K562 (cell line): ENCODE measurements around the gene DTNA. TPM values are rescaled to one million over a fixed set of nuclear protein-coding genes. Genes with fewer than 3 reads are reported as not detected.

ENCODE experiments used
- ATAC-seq: fragments of 200-7000 bp; cut with Tn5 transposase; 3 replicates; pipeline ENCODE4 v1.9.1; 2020; ENCODE audit warnings: moderate library complexity
- BruUV-seq: library from RNA; stranded (reverse); fragments of 400-500 nt; replicated peaks from 2 replicates; lab custom pipeline; 2021; lab: Mats Ljungman, UMichigan
- CTCF ChIA-PET: fragments of 300-600 bp; formaldehyde crosslinking; extraction: SDS; loops from one replicate; lab custom pipeline; 2021; ENCODE audit warnings: low intra/inter-chr PET ratio; lab: Yijun Ruan, JAX
- POLR2A ChIA-PET: fragments of 300-600, 350-650 bp; sonication (Branson Sonifier 250); formaldehyde crosslinking; extraction: SDS; loops from one replicate; lab custom pipeline; 2021; ENCODE audit warnings: antibody characterized with exemption, inconsistent platforms; lab: Yijun Ruan, JAX
- DNase-seq, 4 experiments: peaks; one replicate each; pipeline versions ENCODE4 v3.0.0 to v3.0.0-alpha.2; 2011 to 2018; ENCODE audit warnings: low spot score in 3 of 4, mixed read lengths in 3 of 4; ENCODE audit errors: extremely low read depth in 1 of 4
- FAIRE-seq: peaks from 2 replicates; lab custom pipeline; 2011; peaks lifted over from hg19 to GRCh38; lab: Jason Lieb, UNC
- H2AFZ ChIP-seq: 2 replicates; pipeline ENCODE4 v1.6.0; 2011; ENCODE audit warnings: low read depth, low read length, control low read depth, inconsistent platforms
- H3K27ac ChIP-seq: fragments of 200-600 bp; 3 replicates; pipeline ENCODE4 v1.8.0; 2011; ENCODE audit warnings: low read depth, mild to moderate bottlenecking, control low read depth, inconsistent platforms, low read length, moderate library complexity, mixed read lengths; ENCODE audit errors: extremely low read depth
- H3K27me3 ChIP-seq, 2 experiments: fragments of 300-600 bp in 1 of 2; 2 replicates in 1 of 2; 3 replicates in 1 of 2; pipeline versions ENCODE4 v1.6.0 to v1.8.0; 2011; ENCODE audit warnings: inconsistent platforms in 2 of 2, low read length in 2 of 2, mild to moderate bottlenecking in 1 of 2, mixed read lengths in 1 of 2, moderate library complexity in 1 of 2; ENCODE audit not compliant: control insufficient read depth in 2 of 2, insufficient read depth in 2 of 2
- H3K36me3 ChIP-seq: fragments of 300-600 bp; 3 replicates; pipeline ENCODE4 v1.8.0; 2011; ENCODE audit warnings: mild to moderate bottlenecking, low read length, inconsistent platforms; ENCODE audit not compliant: control insufficient read depth, insufficient read depth
- H3K4me1 ChIP-seq, 2 experiments: fragments of 200-600 bp in 1 of 2; replicated peaks in 1 of 2; 2 replicates in 1 of 2; 3 replicates in 1 of 2; pipeline versions ENCODE4 v1.5.1 to v1.8.0; 2011; ENCODE audit warnings: inconsistent platforms in 2 of 2, low read length in 2 of 2, mild to moderate bottlenecking in 1 of 2, mixed read lengths in 1 of 2, moderate library complexity in 1 of 2; ENCODE audit not compliant: control insufficient read depth in 2 of 2, insufficient read depth in 2 of 2
- H3K4me2 ChIP-seq: 2 replicates; pipeline ENCODE4 v1.6.1; 2011; ENCODE audit warnings: low read length, control low read depth, inconsistent platforms, mixed read lengths; ENCODE audit not compliant: insufficient read depth
- H3K4me3 ChIP-seq: fragments of 200-600 bp; sonication (generic), shearing (Covaris generic); 2 replicates; pipeline ENCODE4 v1.5.1; 2016; ENCODE audit warnings: control low read depth, inconsistent platforms
- H3K79me2 ChIP-seq: fragments of 200-600 bp; 3 replicates; pipeline ENCODE4 v1.8.0; 2011; ENCODE audit warnings: low read length, inconsistent platforms; ENCODE audit not compliant: control insufficient read depth, insufficient read depth
- H3K9ac ChIP-seq, 2 experiments: 2 replicates each; pipeline versions ENCODE4 v1.6.0 to v1.6.1; 2011; ENCODE audit warnings: low read depth in 2 of 2, low read length in 2 of 2, control low read depth in 1 of 2, inconsistent platforms in 1 of 2, mild to moderate bottlenecking in 1 of 2, mixed read lengths in 1 of 2; ENCODE audit not compliant: insufficient read depth in 1 of 2
- H3K9me1 ChIP-seq: one replicate; pipeline ENCODE4 v1.6.0; 2011; ENCODE audit warnings: inconsistent platforms, mild to moderate bottlenecking, low read length, moderate library complexity; ENCODE audit not compliant: control insufficient read depth, insufficient read depth
- H3K9me3 ChIP-seq: replicated peaks from 2 replicates; pipeline ENCODE4 v1.5.1; 2011; ENCODE audit warnings: low read depth, low read length, inconsistent platforms; ENCODE audit not compliant: control insufficient read depth, insufficient read depth
- H4K20me1 ChIP-seq: replicated peaks from 2 replicates; pipeline ENCODE4 v1.6.1; 2011; ENCODE audit warnings: low read length, inconsistent platforms, mixed read lengths; ENCODE audit not compliant: control insufficient read depth, insufficient read depth
- BRD9 ChIP-seq: fragments of 450-650 bp; IDR thresholded peaks from 2 replicates; pipeline ENCODE4 v1.6.1; 2018; ENCODE audit warnings: low read depth; ENCODE audit not compliant: partially characterized antibody
- COPS2 ChIP-seq: fragments of 450-650 bp; conservative IDR thresholded peaks from 2 replicates; pipeline ENCODE4 v1.6.1; 2016; ENCODE audit warnings: mild to moderate bottlenecking, moderate library complexity
- CXXC5 ChIP-seq: fragments of 250-450 bp; sonication (Bioruptor Pico); IDR thresholded peaks from 2 replicates; pipeline ENCODE4 v1.8.0; 2022; ENCODE audit warnings: inconsistent platforms, mild to moderate bottlenecking, moderate library complexity
- FOXA3 ChIP-seq, 2 experiments: fragments of 450-650 bp in 1 of 2; sonication (generic) in 1 of 2; formaldehyde crosslinking; IDR thresholded peaks in 1 of 2; conservative IDR thresholded peaks in 1 of 2; 2 replicates each; pipeline versions ENCODE4 v1.4.0 to v1.8.0; 2020 to 2022; ENCODE audit warnings: mild to moderate bottlenecking in 2 of 2, missing genetic modification reagents in 1 of 2
- MAFF ChIP-seq: IDR thresholded peaks from 2 replicates; pipeline ENCODE4 v1.6.1; 2012; ENCODE audit warnings: low read length, improper control_type of control experiment
- POLR2B ChIP-seq: fragments of 450-650 bp; IDR thresholded peaks from 2 replicates; pipeline ENCODE4 v1.6.1; 2018; ENCODE audit warnings: low read depth; ENCODE audit not compliant: partially characterized antibody
- RBBP5 ChIP-seq: fragments of 200-600 bp; sonication (generic); IDR thresholded peaks from 2 replicates; pipeline ENCODE4 v1.6.1; 2012; ENCODE audit warnings: borderline replicate concordance, mild to moderate bottlenecking, low read length, control low read depth, inconsistent platforms; ENCODE audit not compliant: insufficient read depth, poor library complexity, severe bottlenecking
- SMARCA4 ChIP-seq: fragments of 450-650 bp; IDR thresholded peaks from 2 replicates; pipeline ENCODE4 v1.6.1; 2016
- TBL1XR1 ChIP-seq, 2 experiments: IDR thresholded peaks; 2 replicates each; pipeline ENCODE4 v1.6.1; 2012; ENCODE audit warnings: improper control_type of control experiment in 2 of 2, low read length in 2 of 2, mild to moderate bottlenecking in 1 of 2
- ZNF121 ChIP-seq: sonication (generic); formaldehyde crosslinking; conservative IDR thresholded peaks from 2 replicates; pipeline ENCODE4 v1.8.0; 2022; ENCODE audit warnings: missing genetic modification reagents
- ZNF224 ChIP-seq: sonication (generic); formaldehyde crosslinking; IDR thresholded peaks from 2 replicates; pipeline ENCODE4 v1.8.0; 2022; ENCODE audit warnings: mild to moderate bottlenecking, missing genetic modification reagents
- ZNF311 ChIP-seq: fragments of 250-450 bp; sonication (Bioruptor Pico); IDR thresholded peaks from 2 replicates; pipeline ENCODE4 v1.4.0; 2020; ENCODE audit warnings: mild to moderate bottlenecking, moderate library complexity
- ZNF764 ChIP-seq: fragments of 250-450 bp; sonication (Bioruptor Pico); IDR thresholded peaks from 2 replicates; pipeline ENCODE4 v1.4.0; 2020; ENCODE audit warnings: low read depth, mild to moderate bottlenecking, moderate library complexity
- WGBS: fragments of 100-300 bp; shearing (Covaris generic); methylation state at CpG from one replicate; pipeline ENCODE4 v1.1.6; 2016; ENCODE audit warnings: low coverage, mixed read lengths; ENCODE audit not compliant: insufficient coverage; ENCODE audit errors: missing lambda C conversion rate; 5-methylcytosine and 5-hydroxymethylcytosine counted together
- in situ Hi-C: fragments of 300-500 bp; cut with MboI; formaldehyde crosslinking; loops from 4 replicates; pipeline ENCODE4 v1.15.0; 2018; ENCODE audit warnings: inconsistent platforms, mixed read lengths
- intact Hi-C: fragments of 100-400 bp; cut with micrococcal nuclease; formaldehyde crosslinking; loops from 2 replicates; pipeline ENCODE4 v1.14.2; 2022
- polyA plus RNA-seq, 8 experiments: library from polyadenylated mRNA; depleted of rRNA in 4 of 8; stranded (reverse) in 5 of 8; unstranded in 3 of 8; fragments of >200 nt; fragmentation: Nextera tagmentation in 2 of 8; fragmentation: Illumina TruSeq in 1 of 8; extraction: Ambion mirVana in 2 of 8; extraction: Trizol in 1 of 8; gene quantifications; 2 replicates each; pipeline versions ENCODE4 v1.2.1 to v1.2.3, GENCODE V29; 2011 to 2014; ENCODE audit warnings: inconsistent platforms in 1 of 8, missing spikeins in 1 of 8
- total RNA-seq, 7 experiments: library from RNA; depleted of rRNA in 6 of 7; stranded (reverse); fragments of >200 nt in 6 of 7; fragmentation: Illumina TruSeq in 2 of 7; extraction: Trizol in 2 of 7; gene quantifications; 2 replicates each; pipeline versions ENCODE4 v1.2.1 to v1.2.3, GENCODE V29; 2011 to 2021; ENCODE audit warnings: low replicate concordance in 1 of 7

Gene DTNA
- total and polyA plus RNA-seq, 9 of the 15 experiments (the other 6 are each of a cell fraction or from before 2014, with no cell fraction given) = 0.07 to 2.4 (median 0.22) TPM; not detected in 2

DNA sequence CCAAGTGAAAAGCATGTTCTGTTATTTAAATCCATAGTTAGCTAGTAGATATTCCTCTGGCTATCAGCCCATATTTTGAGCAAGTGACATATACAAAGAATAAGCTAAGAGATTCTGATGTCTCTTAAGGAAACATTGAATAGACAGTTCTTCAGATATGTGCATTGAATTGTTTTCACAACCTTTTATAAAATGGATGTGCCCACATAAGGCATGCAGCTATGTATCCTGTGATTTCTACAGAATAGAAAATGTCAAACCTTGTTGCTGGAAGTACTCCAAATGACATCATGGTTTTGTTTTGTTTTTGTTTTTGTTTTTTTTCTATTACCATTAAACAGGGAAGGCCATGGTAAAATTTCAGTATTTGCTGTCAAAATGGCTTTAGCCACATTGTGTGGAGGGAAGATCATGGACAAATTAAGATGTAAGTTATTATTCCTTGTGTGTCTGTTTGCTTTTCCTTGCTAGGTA is 95.8 kb downstream of the DTNA start (continued):
- TF ChIP-seq ZNF764 (CRISPR knock-in tag) (no peak), TBL1XR1 (IDR thresholded peaks at IDR 0.05; ENCODE audit: low read length in 2 of 2) (no peak)

DNA sequence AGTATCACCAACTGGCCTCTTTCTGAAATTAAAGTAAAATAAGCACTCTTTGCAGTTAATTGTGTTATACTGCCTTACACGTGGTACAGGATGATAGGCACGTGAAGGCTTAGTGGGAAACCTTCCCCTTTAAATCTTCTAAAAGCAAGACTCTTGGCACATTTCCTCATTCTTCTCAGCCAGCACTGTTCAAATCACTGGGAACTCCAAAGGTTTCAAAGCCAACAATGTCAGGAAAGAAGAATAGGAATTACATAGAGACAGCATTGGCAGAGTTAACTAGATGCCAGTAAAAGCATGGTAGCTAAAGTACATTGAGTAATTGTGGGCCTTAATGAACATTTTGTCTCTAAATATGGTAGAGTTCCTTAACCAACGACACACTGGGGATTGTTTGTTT is 96.4 kb downstream of the DTNA start:
- FAIRE-seq = no peak
- H3K79me2 ChIP-seq = no peaks in the 10 kb centered on the region

More for the DNA sequence above, 96.4 kb downstream of the DTNA start:
- Histone ChIP-seq H3K27me3 (no peaks in the 10 kb centered on the region), H3K36me3 (no peaks in the 10 kb centered on the region), H2AFZ (no peak overlapping the region), H3K4me2 (no peak overlapping the region), H4K20me1 (no peaks in the 10 kb centered on the region), H3K4me1 (no peaks in the 10 kb centered on the region), H3K4me3 (no peak overlapping the region), H3K9me1 (no peaks in the 10 kb centered on the region), H3K9ac (no peak overlapping the region), H3K27ac (no peak overlapping the region), H3K9me3 (no peaks in the 10 kb centered on the region)
- 2% methylated on average over 3 of the region's 3 CpGs for WGBS
- ChIA-PET CTCF (interaction anchor here (0.6 kb wide), 1 partner anchor 1768 kb away, joined by 3 read pairs; no protein-coding TSS in a partner anchor), POLR2A (no interaction called here)
- TF ChIP-seq ZNF311 = no peak
- no peak for TF ChIP-seq BRD9
- TF ChIP-seq POLR2B = no peak
- TF ChIP-seq RBBP5 = no peak
- TF ChIP-seq ZNF121 (CRISPR knock-in tag) = no peak
- no peak for TF ChIP-seq ZNF224 (CRISPR knock-in tag)
- TF ChIP-seq SMARCA4 = no peak
- no peak for TF ChIP-seq FOXA3 (CRISPR knock-in tag; conservative IDR thresholded peaks at IDR 0.05 in 1 of 2, IDR thresholded peaks at IDR 0.05 in 1 of 2)
- TF ChIP-seq MAFF = no peak
- no peak for TF ChIP-seq COPS2
- no peak for TF ChIP-seq CXXC5 (CRISPR knock-in tag)
- BruUV-seq = no TSS peak
- in situ Hi-C loops (no loop called here), intact Hi-C loops (no loop called here)
- no peak for DNase-seq
- no peak for ATAC-seq
